K562 (cell line): ENCODE measurements around the gene STEAP1B. TPM values are rescaled to one million over a fixed set of nuclear protein-coding genes. Genes with fewer than 3 reads are reported as not detected.

ENCODE experiments used
- HDAC6 ChIP-seq: IDR thresholded peaks from 2 replicates; pipeline ENCODE4 v1.6.1; 2012; ENCODE audit warnings: low read depth, mild to moderate bottlenecking, control low read depth, inconsistent platforms, low read length, moderate library complexity
- KHSRP ChIP-seq: fragments of 450-650 bp; IDR thresholded peaks from 2 replicates; pipeline ENCODE4 v1.6.1; 2017
- POLR2AphosphoS5 ChIP-seq: IDR thresholded peaks from 2 replicates; pipeline ENCODE4 v1.6.1; 2011; ENCODE audit warnings: mild to moderate bottlenecking, low read depth, low read length, moderate library complexity; ENCODE audit not compliant: control insufficient read depth, insufficient read depth
- RAD21 ChIP-seq, 2 experiments: fragments of 250-450 bp in 1 of 2; fragments of 450-650 bp in 1 of 2; sonication (Bioruptor Pico) in 1 of 2; formaldehyde crosslinking in 1 of 2; IDR thresholded peaks in 1 of 2; conservative IDR thresholded peaks in 1 of 2; 2 replicates each; pipeline versions ENCODE4 v1.4.0 to v1.8.0; 2020 to 2022; ENCODE audit warnings: mild to moderate bottlenecking in 2 of 2, moderate library complexity in 1 of 2
- ZKSCAN1 ChIP-seq: fragments of 150-350 bp; IDR thresholded peaks from 2 replicates; pipeline ENCODE4 v1.6.1; 2016; ENCODE audit warnings: low read depth, low read length
- polyA plus RNA-seq, 8 experiments: library from polyadenylated mRNA; depleted of rRNA in 4 of 8; stranded (reverse) in 5 of 8; unstranded in 3 of 8; fragments of >200 nt; fragmentation: Nextera tagmentation in 2 of 8; fragmentation: Illumina TruSeq in 1 of 8; extraction: Ambion mirVana in 2 of 8; extraction: Trizol in 1 of 8; gene quantifications; 2 replicates each; pipeline versions ENCODE4 v1.2.1 to v1.2.3, GENCODE V29; 2011 to 2014; ENCODE audit warnings: inconsistent platforms in 1 of 8, missing spikeins in 1 of 8
- total RNA-seq, 7 experiments: library from RNA; depleted of rRNA in 6 of 7; stranded (reverse); fragments of >200 nt in 6 of 7; fragmentation: Illumina TruSeq in 2 of 7; extraction: Trizol in 2 of 7; gene quantifications; 2 replicates each; pipeline versions ENCODE4 v1.2.1 to v1.2.3, GENCODE V29; 2011 to 2021; ENCODE audit warnings: low replicate concordance in 1 of 7
- TF ChIP-seq, protein P1 (sequence below): fragments of 250-450 bp; sonication (Bioruptor Pico); IDR thresholded peaks from 2 replicates; pipeline ENCODE4 v1.4.0; 2020

Gene STEAP1B
- total and polyA plus RNA-seq, 9 of the 15 experiments (the other 6 are each of a cell fraction or from before 2014, with no cell fraction given) = 20.0 to 38.5 (median 30.6) TPM

DNA sequence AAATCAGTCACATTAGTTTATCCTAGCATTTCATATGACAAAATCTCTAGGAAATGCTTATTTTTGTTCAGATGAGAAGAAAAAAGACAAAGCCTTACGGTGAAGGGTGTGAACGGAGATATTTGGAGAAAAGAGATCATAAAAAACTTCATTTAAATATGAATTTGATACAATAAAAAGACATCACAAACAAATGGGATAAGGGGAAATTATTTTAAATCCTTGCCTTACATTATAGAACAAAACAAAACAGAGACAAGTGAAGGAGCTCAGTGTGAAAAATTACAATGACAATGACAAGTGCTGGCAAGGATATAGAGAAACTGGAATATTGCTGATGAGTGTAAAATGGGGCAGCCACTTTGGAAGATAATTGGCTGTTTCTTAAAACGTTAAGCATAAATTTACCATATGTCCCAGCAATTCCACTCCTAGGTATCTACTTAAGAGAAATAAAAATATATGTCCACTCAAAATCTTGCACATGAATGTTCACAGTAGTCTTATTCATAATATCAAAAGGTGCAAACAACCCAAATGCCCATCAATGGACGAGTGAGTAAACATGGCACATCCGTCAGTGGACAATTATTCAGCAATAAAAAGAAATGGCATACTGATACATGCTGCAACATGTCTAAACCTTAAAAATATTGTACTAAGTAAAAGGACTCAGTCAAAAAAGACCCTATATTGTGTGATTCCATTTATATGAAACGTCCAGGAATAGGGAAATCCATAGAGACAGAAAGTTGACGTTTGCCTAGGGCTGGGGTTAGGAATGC, 77.0 kb downstream of the STEAP1B start (continued):
- TF ChIP-seq RAD21 (CRISPR knock-in tag; conservative IDR thresholded peaks at IDR 0.05 in 1 of 2, IDR thresholded peaks at IDR 0.05 in 1 of 2) (no peak), ZKSCAN1 (no peak), POLR2AphosphoS5 (no peak), HDAC6 (no peak), KHSRP (no peak)
- TF ChIP-seq, protein P1, sequence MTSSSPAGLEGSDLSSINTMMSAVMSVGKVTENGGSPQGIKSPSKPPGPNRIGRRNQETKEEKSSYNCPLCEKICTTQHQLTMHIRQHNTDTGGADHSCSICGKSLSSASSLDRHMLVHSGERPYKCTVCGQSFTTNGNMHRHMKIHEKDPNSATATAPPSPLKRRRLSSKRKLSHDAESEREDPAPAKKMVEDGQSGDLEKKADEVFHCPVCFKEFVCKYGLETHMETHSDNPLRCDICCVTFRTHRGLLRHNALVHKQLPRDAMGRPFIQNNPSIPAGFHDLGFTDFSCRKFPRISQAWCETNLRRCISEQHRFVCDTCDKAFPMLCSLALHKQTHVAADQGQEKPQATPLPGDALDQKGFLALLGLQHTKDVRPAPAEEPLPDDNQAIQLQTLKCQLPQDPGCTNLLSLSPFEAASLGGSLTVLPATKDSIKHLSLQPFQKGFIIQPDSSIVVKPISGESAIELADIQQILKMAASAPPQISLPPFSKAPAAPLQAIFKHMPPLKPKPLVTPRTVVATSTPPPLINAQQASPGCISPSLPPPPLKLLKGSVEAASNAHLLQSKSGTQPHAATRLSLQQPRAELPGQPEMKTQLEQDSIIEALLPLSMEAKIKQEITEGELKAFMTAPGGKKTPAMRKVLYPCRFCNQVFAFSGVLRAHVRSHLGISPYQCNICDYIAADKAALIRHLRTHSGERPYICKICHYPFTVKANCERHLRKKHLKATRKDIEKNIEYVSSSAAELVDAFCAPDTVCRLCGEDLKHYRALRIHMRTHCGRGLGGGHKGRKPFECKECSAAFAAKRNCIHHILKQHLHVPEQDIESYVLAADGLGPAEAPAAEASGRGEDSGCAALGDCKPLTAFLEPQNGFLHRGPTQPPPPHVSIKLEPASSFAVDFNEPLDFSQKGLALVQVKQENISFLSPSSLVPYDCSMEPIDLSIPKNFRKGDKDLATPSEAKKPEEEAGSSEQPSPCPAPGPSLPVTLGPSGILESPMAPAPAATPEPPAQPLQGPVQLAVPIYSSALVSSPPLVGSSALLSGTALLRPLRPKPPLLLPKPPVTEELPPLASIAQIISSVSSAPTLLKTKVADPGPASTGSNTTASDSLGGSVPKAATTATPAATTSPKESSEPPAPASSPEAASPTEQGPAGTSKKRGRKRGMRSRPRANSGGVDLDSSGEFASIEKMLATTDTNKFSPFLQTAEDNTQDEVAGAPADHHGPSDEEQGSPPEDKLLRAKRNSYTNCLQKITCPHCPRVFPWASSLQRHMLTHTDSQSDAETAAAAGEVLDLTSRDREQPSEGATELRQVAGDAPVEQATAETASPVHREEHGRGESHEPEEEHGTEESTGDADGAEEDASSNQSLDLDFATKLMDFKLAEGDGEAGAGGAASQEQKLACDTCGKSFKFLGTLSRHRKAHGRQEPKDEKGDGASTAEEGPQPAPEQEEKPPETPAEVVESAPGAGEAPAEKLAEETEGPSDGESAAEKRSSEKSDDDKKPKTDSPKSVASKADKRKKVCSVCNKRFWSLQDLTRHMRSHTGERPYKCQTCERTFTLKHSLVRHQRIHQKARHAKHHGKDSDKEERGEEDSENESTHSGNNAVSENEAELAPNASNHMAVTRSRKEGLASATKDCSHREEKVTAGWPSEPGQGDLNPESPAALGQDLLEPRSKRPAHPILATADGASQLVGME = no peak
